ENCODE measurements around the gene INTS7.
"Not testable (repeated sequence)": the region's sequence is repeated elsewhere in the genome, so short reads cannot be mapped to it uniquely, and the experiment has no call there.

DNA sequence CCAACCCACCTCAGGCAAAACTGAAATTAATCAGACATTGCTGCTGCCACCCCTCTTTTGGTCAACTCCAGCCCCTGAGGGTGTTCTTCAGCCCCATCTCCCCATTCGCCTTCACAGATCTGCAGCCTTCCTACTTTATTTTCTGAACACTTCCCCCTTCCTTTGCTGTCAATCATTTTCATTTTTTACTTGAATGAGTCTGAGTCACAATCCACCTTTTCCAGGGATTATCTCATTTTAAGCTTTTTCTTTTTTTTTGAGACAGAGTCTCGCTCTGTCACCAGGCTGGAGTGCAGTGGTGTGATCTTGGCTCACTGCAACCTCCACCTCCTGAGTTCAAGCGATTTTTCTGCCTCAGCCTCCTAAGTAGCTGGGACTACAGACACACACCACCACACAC lies 118.9 kb downstream of the INTS7 start:
- TF ChIP-seq POLR2AphosphoS5 (IDR thresholded peaks at IDR 0.05; ENCODE audit: borderline replicate concordance, low read depth, low read length); EZH2 (IDR thresholded peaks at IDR 0.05): not testable (repeated sequence)
